ENCODE results near the gene IL1RAP.

IL1RAP gene

DNA sequence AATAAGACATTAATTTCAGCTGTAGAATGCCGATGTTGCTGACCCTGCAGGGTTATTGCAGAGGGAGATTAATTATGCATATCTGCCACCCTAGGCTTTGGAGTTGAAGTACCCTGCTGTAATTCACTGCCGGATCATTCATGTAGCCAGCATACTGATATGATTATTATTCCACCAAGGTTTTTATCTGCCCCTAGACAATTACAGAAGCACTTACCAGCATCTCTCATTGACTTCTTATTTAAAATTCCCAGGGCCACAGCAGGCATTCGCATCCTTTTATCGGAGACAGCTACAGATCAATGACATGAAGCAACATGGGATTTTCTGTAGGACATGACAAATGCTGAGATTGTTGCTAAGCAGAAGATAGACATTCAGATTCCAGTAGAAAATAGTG is 31.3 kb downstream of the IL1RAP start:
- H3K4me3 Mint-ChIP-seq = no peak overlapping the region
- peaks cover under 1% of the 10 kb centered on the region for H3K4me1 Mint-ChIP-seq (ENCODE audit: low read depth)
- no peaks in the 10 kb centered on the region for H3K27me3 Mint-ChIP-seq
- no peaks in the 10 kb centered on the region for H3K9me3 Mint-ChIP-seq (ENCODE audit: low read depth)
- peaks cover 2% of the 10 kb centered on the region for H3K36me3 Mint-ChIP-seq
- H3K27ac Mint-ChIP-seq = no peak overlapping the region

DNA sequence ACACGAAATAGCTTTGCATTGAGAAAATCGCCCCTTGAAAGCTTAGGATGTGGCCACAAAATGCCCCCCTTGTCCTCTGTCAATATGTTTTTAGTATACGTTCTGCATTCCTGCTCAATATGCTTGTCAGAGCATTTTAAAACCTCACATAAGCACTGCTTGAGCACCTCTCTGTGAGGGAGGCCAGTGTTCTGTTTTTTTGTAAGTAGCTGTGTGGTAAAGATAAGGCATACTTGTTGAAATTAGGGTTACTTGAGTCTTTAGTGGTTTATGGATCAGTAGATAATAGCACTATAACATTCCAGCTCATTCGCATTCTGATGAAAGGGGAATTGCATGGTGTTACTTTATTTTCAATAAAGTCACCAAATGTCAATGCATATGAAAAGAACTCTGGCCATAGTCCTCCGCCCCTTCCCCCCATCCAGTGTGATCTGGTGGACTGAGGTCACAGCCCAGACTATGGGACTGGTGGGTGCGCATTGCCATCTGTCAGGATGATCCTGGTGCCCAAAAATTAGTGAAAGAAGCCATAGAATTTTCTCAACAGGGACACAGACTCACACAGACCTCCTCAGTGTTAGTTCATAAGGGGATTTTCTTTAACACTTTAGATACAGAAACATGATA is 33.1 kb downstream of the IL1RAP start:
- Mint-ChIP-seq H3K9me3 (ENCODE audit: low read depth) (no peaks in the 10 kb centered on the region), H3K27me3 (no peaks in the 10 kb centered on the region), H3K4me3 (no peak overlapping the region), H3K4me1 (ENCODE audit: low read depth) (no peaks in the 10 kb centered on the region), H3K27ac (no peak overlapping the region), H3K36me3 (peaks cover 5% of the 10 kb centered on the region)

DNA sequence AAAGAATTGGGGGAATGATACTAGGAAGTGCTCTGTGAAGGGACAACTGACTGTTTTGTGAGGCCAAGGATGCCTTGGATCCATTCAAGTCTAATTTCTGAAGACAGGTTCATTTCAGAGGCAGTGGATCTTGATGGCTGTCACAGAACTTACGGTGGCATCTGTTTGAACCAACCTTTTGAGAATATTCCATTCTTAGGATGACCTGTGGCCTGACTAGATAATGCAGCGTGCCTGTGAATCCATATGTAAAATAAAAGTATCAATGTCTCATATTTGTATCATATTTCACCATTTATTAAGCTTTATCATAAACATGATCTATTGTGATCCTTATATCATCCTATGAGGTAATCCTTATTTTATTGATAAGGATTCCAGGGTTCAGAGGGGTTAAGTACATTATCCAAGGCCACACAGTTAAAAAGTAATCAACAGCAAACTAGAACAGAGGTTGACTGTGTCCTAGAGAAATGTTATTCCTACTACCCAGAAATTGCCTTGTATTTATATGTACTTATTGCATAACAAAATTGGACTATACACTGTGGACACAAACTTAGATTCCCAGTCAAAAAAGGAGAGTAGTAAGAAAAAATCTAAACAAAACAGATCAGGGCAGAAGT is 34.3 kb downstream of the IL1RAP start:
- Mint-ChIP-seq H3K9me3 (ENCODE audit: low read depth) (no peaks in the 10 kb centered on the region), H3K36me3 (peaks cover 7% of the 10 kb centered on the region), H3K27ac (no peak overlapping the region), H3K4me1 (ENCODE audit: low read depth) (no peaks in the 10 kb centered on the region), H3K4me3 (no peak overlapping the region), H3K27me3 (no peaks in the 10 kb centered on the region)

DNA sequence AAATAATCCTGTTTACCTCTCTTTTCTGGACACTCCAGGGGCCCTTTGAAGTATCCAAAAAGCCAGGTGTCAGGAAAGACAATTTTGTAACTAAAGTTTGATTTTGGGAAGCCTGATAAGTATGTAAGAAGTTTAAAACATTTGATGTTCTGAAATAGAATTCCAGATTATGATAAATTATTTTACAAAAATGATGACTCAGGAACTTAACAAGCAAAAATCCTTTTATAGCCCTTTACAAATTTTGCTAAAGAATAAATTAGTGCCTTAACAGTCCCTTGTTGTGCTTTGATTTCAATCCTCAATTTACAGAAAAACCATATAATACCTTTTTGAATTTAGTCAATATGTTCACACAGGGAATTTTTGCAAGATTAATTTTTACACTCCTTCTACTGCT is 38.1 kb downstream of the IL1RAP start:
- Mint-ChIP-seq H3K9me3 (ENCODE audit: low read depth) (no peaks in the 10 kb centered on the region), H3K4me1 (ENCODE audit: low read depth) (no peaks in the 10 kb centered on the region), H3K36me3 (peaks cover 12% of the 10 kb centered on the region), H3K27ac (no peak overlapping the region), H3K27me3 (no peaks in the 10 kb centered on the region), H3K4me3 (no peak overlapping the region)

DNA sequence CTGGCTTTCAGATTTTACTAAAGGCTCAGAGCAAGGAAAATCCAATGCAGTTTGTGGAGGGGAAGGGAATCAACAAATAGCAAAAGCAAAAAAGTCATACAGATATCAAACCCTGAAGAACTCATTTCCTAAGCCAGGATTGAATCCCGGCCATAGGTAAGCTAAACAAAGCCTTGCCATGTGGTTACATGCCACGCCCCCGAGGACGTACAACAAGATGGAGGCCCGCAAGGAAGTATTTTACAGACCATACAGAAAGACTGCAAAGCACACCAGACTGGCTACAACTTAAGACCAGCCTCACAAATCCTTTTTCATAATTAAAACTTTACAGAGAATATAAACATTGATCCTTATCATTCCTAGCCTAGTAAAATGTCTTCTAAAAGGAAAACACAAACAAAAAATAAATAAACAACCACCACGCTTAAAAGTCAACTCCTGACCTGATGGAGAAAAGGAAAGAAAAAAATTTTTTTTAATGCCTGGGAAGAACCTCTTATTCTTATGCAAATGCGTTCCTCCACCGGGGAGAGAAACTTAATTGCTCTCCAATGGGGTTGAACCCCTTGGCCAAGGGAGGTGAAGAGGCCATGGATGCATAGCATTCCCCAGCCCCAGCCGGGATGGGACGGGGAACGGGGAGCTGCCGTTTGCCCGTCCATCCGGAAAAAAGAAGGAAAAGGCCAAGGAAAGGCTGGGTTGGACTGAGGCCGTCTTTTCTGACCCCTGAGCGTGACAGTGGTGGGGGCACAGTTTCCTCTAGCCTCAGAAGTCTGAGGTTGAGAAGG is 39.3 kb downstream of the IL1RAP start:
- H3K27me3 Mint-ChIP-seq = no peaks in the 10 kb centered on the region
- H3K4me1 Mint-ChIP-seq (ENCODE audit: low read depth) = no peaks in the 10 kb centered on the region
- no peak overlapping the region for H3K4me3 Mint-ChIP-seq
- no peaks in the 10 kb centered on the region for H3K9me3 Mint-ChIP-seq (ENCODE audit: low read depth)
- H3K36me3 Mint-ChIP-seq = peaks cover 15% of the 10 kb centered on the region
- no peak overlapping the region for H3K27ac Mint-ChIP-seq

DNA sequence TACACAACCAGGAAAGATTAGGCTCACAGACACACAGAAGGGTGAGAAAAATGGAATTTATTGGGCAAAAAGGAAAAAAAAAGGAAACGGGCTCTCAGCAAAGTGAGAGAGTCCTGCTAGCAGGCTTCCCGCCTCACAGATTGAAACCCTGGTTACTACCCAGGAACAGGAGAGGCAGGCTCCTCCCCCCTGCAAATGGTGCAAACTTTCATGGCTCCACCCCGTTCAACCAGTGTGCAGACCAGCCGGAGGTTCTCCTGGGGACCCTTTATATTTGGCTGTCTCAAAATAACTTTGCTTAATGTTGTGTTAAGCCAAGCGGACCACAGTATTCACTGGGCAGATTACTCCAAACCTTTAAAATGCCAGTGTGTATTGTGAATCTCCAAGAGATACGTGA is 40.3 kb downstream of the IL1RAP start:
- Mint-ChIP-seq H3K27me3 (no peaks in the 10 kb centered on the region), H3K4me3 (no peak overlapping the region), H3K9me3 (ENCODE audit: low read depth) (peaks cover 4% of the 10 kb centered on the region), H3K36me3 (peaks cover 20% of the 10 kb centered on the region), H3K4me1 (ENCODE audit: low read depth) (no peaks in the 10 kb centered on the region), H3K27ac (no peak overlapping the region)

DNA sequence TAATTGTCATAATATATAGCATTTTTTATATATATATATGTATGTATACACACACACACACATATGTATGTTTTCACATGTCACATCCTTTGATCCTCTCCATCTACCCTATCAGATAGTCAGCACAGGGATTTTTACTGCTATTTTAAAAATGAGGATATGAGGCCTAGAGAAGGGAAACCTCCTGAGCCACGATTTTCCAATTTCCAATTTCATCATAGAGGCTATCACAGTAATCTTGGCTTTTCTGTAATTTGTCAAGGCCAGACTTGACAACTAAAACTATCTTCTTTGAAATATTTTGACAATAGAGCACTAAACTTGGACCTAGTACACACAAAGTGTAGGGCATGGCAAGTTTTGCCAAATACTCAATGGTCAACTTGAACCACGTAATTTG is 42.5 kb downstream of the IL1RAP start:
- Mint-ChIP-seq H3K27ac (no peak overlapping the region), H3K27me3 (no peaks in the 10 kb centered on the region), H3K36me3 (peaks cover 22% of the 10 kb centered on the region), H3K4me3 (no peak overlapping the region), H3K9me3 (ENCODE audit: low read depth) (peaks cover 7% of the 10 kb centered on the region), H3K4me1 (ENCODE audit: low read depth) (no peaks in the 10 kb centered on the region)

DNA sequence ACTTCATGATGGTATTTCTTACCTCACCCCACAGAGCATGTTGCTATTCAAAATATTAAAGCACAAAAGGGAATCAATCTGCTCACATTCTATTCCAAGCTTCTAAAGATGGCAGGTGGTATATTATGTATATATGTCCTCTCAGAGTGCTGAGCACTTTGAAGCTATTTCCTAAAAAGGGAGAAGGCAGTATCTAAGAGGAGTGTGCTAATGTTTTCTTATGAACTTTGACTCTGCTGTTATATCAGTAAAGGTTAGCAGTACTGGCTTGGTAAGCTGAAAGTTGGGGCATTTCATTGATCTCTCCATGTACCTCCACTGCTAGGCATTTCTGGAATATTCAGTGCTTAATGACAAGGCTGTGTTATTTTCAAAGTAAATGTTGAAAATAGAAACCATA is 43.4 kb downstream of the IL1RAP start:
- Mint-ChIP-seq H3K9me3 (ENCODE audit: low read depth) (peaks cover 7% of the 10 kb centered on the region), H3K27ac (no peak overlapping the region)

DNA sequence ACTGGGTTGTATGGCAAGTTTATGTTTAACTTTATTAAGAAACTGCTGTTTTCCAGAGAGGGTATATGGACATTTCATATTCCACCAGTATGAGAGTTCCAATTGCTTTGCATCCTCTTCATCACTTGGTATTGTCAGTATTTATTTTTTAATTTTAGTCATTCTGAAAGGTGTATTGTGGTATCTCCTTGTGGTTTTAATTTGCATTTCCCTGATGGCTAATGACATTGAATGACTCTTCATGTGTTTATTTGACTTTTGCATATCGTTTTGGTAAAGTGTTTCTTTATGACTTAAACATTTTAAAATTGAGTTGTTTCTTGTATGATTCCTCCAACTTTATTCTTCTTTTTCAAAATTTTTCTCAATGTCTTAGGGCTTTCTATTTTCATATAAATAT is 44.4 kb downstream of the IL1RAP start:
- H3K27me3 Mint-ChIP-seq = no peaks in the 10 kb centered on the region
- peaks cover 7% of the 10 kb centered on the region for H3K9me3 Mint-ChIP-seq (ENCODE audit: low read depth)
- no peak overlapping the region for H3K4me3 Mint-ChIP-seq
- H3K4me1 Mint-ChIP-seq (ENCODE audit: low read depth) = peaks cover 12% of the 10 kb centered on the region
- no peak overlapping the region for H3K27ac Mint-ChIP-seq
- H3K36me3 Mint-ChIP-seq = peaks cover 20% of the 10 kb centered on the region

More for the DNA sequence above, 43.4 kb downstream of the IL1RAP start:
- Mint-ChIP-seq H3K4me1 (ENCODE audit: low read depth) (peaks cover 5% of the 10 kb centered on the region), H3K36me3 (peaks cover 22% of the 10 kb centered on the region), H3K27me3 (no peaks in the 10 kb centered on the region), H3K4me3 (no peak overlapping the region)

DNA sequence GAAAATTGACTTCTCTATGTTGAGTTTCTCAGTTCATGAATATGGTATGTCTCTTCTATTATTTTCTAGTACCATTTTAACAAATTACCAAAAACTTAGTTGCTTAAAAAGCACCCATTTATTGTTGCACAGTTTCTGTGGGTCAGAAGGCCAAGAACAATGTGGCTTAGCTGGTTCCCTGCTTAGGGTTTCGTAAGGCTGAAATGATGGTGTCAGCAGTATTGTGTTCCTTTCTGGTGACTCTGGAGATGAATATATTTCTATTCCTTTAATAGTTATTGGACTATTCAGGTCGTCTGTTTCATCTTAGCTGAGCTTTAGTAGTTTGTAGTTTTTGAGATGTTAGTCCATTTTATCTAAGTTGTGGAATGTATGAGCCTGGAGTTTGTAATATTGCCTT is 44.9 kb downstream of the IL1RAP start:
- peaks cover 17% of the 10 kb centered on the region for H3K4me1 Mint-ChIP-seq (ENCODE audit: low read depth)
- H3K36me3 Mint-ChIP-seq = peaks cover 20% of the 10 kb centered on the region
- H3K4me3 Mint-ChIP-seq = no peak overlapping the region
- peaks cover 7% of the 10 kb centered on the region for H3K9me3 Mint-ChIP-seq (ENCODE audit: low read depth)
- no peak overlapping the region for H3K27ac Mint-ChIP-seq
- no peaks in the 10 kb centered on the region for H3K27me3 Mint-ChIP-seq

DNA sequence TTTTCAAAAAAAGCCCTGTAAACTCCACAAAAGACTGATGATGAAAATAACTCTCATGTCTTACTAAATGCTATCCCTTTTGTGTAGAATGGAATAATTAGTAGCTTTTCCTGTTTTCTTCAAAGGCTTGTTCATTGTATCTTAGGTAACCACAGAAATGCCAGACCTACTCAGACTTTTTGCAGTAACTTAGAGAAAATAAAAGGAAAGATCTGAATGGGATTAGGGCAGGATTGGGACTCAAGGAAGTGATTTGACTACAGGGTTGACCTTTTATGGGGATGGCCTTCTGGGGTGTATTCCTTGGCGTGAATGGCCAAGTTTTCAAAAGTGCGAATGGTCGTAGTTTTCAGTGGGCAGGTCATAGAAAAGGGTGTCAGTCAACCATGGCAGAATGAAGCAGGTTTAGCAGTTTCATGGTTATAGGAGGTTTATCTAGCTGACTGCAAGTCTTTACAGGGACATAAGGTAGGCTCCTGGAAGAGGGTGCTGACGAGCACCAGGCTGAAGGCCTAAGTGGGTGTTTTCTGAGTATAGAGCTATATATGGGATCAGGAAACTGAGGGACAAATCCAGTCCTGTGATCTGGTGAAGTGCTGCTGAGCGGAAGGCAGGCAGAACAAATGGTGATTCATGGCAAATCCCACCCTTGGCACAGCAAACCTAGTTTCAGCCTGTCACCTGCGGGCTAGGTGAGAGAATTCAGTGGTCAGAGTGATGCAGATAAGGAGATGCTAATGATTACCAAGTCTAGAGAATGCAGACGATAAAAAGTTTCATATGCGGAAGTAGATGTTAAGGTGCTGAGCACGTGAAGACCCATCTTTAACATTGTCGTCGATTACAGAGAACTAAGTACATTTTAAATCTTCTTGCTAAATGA is 46.4 kb downstream of the IL1RAP start:
- Mint-ChIP-seq H3K36me3 (peaks cover 22% of the 10 kb centered on the region), H3K9me3 (ENCODE audit: low read depth) (peaks cover 7% of the 10 kb centered on the region), H3K4me3 (no peak overlapping the region), H3K4me1 (ENCODE audit: low read depth) (peaks cover 18% of the 10 kb centered on the region), H3K27me3 (no peaks in the 10 kb centered on the region), H3K27ac (no peak overlapping the region)

DNA sequence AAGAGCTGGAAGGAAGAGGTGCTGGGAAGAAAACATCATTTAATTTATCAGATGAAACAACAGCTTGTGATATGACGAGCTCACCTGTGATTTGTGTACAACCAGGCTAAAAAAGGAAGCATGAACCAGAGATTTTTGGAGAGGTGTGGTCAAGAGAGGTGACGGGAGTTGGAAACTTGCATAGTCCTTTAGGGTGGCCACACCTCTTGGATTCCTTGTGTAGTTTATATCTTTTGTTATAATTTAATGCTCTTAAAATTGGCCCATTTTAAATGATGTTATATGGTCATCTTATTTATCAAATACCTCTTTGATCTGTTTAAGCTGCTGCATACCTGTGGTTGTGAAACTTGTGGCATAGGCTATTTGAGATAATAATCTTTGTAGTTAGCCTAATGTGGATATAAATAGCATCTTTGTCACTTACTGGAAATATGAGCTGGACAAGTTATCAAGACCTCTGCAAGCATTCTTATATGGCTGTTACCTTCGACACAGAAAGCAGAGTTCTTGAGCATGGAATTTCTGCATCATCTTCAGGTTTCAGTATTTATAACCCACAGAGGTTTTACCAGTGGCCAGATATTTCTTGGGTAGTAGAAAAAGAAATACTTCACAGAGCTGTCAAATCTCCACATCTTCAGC is 49.1 kb downstream of the IL1RAP start:
- H3K4me3 Mint-ChIP-seq = no peak overlapping the region
- H3K27ac Mint-ChIP-seq = peak overlapping the region; percentile 64
- H3K27me3 Mint-ChIP-seq = no peaks in the 10 kb centered on the region
- H3K9me3 Mint-ChIP-seq (ENCODE audit: low read depth) = peaks cover 7% of the 10 kb centered on the region
- peaks cover 32% of the 10 kb centered on the region for H3K4me1 Mint-ChIP-seq (ENCODE audit: low read depth)
- peaks cover 32% of the 10 kb centered on the region for H3K36me3 Mint-ChIP-seq

DNA sequence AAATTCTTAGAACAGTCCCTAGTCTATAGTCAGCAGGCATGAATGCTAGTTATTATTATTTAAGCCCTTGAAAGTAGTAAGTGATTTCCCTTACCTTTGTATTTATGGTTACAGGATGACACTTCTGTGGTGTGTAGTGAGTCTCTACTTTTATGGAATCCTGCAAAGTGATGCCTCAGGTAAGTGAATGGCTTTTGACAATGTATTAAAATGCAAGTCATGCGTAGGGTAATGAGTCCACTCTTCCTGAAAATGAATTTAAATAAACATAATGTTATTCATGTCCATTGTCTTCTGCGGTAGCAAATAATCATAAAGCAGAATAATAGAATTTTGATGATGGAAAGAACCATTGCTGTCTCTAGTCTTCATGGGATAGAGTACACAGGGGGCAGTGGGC is 50.3 kb downstream of the IL1RAP start:
- H3K4me1 Mint-ChIP-seq (ENCODE audit: low read depth) = peaks cover 32% of the 10 kb centered on the region
- no peaks in the 10 kb centered on the region for H3K27me3 Mint-ChIP-seq
- peaks cover 31% of the 10 kb centered on the region for H3K36me3 Mint-ChIP-seq
- H3K27ac Mint-ChIP-seq = no peak overlapping the region
- peaks cover 2% of the 10 kb centered on the region for H3K9me3 Mint-ChIP-seq (ENCODE audit: low read depth)
- no peak overlapping the region for H3K4me3 Mint-ChIP-seq

Data from activated naive CD8-positive, alpha-beta T cell (primary cell).